Non-pigmented ciliary epithelial cell (primary cell): ENCODE measurements around the gene AK2.

Experiments used
- DNase-seq: peaks from one replicate; pipeline ENCODE4 v3.0.0-alpha.2; 2010; ENCODE audit warnings: low read depth

The AK2 gene

DNA sequence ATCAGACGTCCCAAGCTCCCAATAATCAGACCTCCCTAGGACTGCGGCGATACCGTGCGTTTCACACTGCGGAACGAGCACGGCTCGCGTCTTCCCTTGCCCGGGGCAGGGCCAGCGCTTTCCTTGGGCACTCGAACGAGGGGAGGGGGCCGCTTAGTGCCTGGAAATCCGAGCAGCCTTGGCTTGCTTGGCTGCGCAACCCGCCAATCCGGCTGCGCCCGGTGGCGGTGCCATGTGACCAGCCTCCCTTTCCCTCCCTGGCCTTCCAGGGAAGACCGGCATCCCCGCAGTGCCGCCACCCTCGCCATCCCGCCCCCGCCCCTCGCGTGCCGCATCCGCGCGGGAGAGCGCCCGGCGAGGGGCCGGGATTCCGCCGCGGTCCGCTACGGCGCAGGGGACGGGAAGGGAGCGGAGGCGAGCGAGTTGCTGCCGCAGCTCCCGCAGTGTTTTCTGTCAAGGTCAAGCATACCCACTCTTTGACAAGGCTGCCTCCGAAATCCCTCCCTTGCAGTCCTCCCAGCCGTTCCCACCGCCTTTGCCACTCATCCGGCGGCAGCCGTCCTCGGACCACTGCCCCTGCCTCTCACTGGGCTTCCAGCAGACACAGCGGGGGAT, 63.8 kb downstream of the AK2 start:
- DNase-seq, result no peak

DNA sequence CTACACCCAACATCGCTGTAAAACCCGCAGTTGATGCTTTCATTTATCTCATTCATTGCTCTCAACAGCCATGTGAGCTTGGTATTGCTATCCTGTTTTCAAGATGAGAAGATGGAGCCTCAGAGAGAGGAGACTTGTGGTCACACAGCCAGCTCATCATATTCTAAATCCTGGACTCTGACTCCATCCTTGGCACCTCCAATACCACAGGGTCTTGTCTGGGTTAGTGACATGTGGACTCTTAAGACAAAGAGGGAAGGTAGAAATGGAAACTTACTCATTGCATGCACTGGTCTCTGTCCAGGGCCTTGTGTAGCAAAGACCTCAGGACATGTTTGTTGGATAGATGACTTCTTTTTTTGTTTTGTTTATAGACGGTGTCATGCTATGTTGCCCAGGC, 65.1 kb downstream of the AK2 start:
- DNase-seq, result no peak

DNA sequence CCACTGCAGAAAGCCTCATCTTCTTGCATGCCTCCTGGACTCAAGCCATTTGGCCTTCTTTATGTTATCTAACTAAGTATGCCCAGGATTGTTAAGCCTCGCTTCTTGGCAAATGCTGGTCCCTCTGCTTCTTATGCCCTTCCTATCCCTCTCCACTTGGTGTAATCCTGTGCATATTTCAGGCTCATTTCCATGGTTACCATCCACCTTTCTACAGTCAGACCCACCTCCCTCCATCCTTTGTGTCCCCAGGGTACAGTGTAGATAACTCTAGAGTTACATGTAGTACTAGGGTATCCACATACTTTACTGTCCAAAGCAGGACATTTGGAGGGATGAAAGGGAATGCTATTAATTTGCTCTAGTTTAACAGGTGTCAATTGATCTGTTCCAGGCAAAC, 65.5 kb downstream of the AK2 start:
- no peak for DNase-seq

DNA sequence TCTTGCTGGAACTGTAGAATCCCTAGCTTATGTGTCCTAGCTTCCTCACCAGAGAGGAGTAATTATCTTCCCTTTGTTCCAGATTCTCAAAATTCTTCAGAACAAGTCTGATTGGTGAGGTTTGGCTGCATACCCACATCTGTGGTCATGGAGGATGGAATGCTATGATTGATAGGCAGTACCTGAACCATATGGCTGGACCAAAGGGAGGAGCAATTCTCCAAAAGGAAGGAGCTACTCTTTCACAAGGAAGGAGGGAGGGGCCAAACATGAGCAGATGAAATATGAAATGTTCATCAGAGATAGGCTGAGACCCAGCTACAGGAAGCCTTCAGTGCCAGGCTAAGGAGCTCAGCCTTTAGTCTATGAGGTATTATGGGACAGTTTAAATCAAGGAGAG, 67.1 kb downstream of the AK2 start:
- DNase-seq, result no peak

DNA sequence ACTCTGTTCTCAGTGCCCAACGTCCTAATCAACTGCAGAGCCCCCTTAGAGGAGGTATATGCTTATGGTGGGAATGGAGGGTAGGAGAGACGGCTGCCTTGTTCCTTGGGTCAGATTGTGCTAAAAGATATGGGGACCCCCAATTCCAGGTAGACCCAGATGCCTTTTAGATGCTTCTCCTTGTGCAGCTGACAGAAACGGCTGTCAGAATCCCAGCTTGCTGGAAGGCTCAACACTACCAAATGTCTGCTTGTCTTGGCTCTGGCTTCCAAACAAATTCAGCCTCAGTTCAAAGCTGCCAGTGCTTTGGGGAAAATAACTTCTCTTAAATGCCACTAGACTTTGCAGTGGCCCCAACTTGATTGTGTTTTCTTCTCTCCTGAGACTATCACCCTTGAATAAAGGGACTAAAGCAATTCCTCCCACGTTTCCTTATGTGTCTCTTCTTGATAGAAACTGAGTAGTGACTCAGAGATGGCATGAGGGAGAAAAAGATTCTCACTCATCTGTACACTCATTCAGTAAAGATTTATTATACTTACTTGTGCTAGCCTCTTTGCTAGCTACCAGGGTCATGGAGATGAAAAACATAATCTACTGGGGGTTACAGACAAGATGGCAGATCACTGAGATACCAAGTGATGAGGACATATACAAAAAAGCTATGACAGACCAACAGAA, 68.7 kb downstream of the AK2 start:
- DNase-seq, result no peak

DNA sequence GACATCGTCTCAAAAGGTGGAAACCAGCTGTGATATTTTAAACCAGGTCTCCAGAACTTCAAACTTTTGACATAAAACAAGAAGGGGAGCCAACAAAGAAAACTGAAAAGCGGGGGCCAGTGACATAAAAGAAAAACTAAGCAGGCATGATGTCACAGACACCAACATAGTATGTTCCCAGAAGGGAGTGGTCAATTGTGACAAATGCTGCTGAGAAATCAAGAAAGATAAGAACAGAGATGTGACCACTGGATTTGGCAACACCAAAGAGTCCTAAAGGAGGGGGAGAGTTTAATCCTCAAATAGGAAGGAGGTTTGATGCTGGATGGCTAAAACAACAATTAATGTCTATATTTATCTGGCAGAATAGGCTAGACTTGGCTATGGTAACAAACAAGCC, 69.8 kb downstream of the AK2 start:
- no peak for DNase-seq

DNA sequence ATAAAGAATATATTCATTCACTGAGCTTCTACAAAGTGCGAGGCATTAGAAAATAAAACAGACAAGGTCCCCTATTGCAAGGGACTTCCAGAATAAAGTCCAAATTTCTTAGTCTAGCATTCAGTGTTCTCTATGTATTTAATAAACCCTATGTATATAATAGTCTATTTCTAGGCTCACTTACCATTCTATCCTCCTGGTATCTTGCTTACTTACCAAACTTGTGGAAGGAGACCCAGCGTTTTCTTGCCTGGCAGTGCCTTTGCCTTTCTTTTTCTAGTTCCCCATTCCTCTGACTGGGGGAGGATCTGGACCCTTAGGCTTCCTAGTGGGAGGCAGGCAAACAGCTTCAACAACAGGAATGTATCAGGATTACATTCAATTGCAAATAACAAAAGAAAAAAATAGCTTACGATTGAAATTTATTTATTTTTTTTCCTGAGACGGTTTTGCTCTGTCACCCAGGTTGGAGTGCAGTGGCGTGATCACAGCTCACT, 71.4 kb downstream of the AK2 start:
- no peak for DNase-seq

DNA sequence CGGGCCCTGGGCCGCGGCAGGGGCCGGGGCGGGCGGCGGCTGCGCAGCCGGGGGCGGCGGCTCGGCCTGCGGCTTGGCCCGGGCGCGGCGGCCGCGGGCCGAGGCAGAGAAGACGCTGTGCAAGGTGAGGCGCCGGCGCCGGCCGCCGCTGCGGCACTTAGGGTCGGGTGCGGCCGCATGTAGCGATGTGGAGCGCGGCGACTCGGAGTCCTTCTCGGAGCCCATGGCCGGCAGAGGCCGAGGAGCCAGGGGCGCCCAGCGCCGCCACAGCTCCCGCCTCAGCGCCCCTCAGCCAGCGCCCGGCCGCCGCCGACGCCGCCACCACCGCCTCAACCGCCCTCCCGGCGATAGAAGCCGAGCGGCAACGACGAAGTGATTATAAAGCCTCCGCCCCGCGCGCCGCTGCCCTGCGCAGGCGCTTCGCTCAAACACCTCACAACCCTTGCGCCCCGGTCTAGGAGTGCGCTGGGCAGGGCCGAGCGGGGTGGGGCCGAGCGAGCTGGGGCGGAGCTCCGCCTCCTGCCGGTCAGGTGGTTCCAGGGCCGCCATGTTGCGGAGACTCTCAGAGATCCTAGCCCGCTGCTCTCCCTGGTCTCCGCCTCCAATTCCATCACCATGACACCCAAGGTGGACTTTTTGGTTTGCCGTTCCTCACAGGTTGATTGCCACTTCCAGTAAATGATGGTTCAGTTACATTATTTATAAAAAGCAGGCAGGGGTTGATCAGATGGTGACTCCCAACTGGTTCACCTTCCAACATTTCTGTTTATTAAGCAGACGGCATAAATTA, 72.0 kb downstream of the AK2 start, which contains the start of gene RNF19B:
RNF19B (minus strand) TSS at position 349 of the 790 bp plus-strand sequence; CDS start at position 225, 124 bp downstream.
- DNase-seq, result peak; percentile 55

DNA sequence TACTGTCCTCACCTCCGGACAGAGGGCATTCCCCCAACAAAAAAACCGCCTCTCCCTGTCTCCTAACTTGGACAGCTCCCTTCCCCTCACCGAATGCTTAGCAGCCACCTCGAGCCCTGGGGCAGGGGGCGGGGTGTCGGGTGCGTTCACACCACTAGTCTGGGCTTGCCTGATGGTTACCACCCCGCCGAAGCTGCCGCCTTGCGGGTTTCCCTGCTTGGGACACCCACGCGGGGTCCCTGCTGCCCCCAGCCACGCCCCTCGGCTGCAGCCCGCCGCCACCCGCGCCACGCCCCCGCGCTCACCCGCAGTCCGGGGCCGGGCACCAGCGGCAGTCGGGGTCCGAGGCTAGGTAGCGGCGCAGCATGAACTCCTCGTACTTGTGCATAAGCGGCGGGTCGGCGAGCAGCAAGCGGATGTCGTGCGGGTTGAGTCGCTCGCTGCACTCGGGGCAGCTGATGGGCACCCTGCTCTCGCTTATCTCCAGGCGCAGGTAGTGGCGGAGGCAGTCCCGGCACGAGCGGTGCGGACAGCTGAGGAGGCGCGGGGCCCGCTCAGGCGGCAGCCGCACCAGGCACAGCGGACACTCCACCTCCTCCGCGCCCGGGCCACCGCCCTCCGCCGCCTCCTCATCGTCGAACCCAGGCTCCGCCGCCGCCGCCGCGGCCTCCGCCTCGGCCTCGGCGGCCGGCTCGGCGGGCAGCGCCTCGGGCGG, 72.8 kb downstream of the AK2 start:
- DNase-seq, result no peak

DNA sequence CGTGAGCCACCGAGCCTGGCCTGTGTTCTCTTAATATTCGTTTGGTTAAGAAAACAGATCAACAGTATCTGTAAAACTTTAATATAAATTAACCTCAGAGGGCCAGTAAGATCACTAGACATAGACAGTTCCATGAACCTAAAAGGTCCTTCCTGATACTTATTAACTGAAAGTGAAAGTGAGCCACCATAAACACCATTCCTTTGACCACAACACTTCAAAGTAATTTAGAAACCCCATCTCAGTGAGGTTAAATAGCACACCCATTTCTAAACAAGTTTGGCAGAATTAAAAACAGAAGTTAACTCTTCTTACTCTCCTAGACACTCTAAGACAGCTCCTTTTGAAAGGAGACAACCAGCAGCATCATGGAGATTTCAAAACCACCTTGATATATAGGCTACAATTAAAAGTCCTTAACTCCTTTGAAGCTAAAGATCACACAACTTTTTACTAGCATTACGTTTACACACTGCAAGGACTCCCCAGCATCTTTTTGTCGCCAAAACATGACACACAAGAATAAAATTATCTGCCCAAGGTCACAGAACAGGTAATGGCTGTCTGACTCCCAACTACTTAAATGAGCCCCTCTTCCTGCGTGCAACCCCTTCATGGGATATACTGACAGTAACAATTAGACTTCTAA, 74.3 kb downstream of the AK2 start:
- DNase-seq, result no peak

DNA sequence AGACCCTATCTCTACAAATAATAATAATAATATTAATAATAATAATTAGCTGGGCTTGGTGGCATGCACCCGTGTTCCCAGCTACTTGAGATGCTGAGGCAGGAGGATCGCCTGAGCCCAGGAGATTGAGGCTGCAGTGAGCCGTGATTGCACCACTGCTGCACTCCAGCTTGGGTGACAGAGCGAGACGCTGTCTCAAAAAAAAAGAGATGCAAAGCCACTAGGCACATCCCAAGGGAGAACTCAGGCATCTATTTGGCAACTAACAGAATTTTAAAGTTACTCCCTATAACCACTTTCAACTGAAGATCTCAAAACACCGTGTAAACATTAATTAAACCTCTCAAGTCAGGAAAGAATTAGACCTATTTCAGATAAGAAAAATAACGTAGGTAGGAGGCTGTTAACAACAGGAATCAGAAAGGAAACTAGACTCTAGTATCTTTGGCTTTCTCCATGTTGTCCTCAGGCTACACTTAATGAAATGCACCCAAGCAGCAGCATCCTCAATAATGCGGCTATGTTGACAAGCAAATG, 75.8 kb downstream of the AK2 start:
- no peak for DNase-seq

DNA sequence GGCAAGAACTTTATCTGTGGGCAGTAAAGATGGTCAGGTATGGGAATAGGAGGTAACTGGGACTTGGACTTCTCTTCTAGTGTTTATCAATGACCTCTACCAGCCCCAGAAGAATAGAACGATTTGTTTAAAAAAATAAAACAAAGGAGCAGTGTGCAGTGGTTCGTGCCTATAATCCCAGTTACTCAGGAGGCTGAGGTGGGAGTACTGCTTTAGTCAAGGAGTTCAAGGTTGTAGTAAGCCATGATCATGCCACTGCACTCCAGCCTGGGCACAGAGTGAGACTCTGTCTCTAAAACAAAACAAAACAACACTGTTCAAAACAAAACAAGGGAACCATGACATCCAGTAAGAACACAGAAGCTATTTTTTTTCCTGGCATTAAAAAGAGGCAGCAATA, 76.3 kb downstream of the AK2 start:
- DNase-seq, result no peak

DNA sequence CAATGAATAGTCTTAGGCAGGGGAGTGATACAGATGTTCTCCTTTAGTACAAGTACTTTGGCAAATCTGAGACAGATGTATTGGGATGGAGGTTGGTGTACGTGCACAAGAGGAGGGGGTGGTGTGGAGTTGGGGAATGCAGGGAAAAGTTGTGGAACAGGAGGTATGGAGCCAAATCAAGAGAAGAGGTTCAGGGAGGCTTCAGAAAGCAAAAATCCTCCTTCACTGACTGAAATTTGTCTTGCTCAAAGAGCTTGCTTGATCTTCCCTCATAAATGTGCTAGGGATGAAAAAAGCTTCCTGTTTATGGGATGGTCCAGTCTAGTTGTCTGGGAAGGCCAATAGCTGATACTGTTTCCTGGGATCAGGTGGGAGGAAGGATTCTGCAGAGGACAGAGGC, 77.9 kb downstream of the AK2 start:
- DNase-seq, result no peak
